ENCODE data around the gene IFT80. TPM values are rescaled to one million over a fixed set of nuclear protein-coding genes. Genes with fewer than 3 reads are reported as not detected.

IFT80 gene
- total and polyA plus RNA-seq, 3 experiments from 2014 or later, result 3.0 to 12.9 (median 9.4) TPM

DNA sequence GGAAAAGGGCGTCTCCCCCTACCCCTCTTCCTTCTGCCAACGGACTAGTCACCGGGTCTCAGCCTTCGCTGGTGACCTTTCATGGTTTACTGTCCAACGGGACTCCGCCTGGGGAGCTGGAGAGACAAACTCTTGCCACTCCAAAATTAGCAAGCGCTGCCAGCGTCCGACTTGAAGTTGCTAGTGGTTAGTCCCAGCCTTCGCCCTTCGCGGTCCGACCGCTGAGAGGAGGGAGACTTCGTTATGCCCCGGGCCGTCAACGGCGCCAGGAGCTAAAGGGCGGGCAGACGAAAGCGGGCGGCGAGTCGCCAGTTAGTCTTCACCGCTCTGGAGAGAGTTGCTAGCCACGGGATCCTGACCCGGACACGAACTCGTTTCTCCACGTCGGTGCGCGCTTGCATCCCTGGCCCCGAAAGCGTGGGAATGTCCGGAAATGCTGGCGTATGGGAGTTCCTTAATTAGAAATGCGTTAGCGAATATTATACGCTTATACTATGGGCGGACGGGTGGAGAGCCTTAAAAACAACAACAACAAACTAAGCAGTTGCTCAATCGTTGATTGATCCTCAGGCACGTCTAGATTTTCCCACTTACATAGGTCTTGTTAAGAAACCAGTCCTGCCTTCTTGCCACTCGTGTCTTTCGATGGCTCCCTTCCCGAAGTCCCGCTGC lies 1.1 kb upstream of the IFT80 start:
- CTCF ChIA-PET, result interaction anchor here (1.6 kb wide), 1 partner anchor 13 kb away, joined by 6 read pairs; no protein-coding TSS in a partner anchor
- H3K4me3 ChIP-seq (ENCODE audit: low read length), result peak overlapping the region; percentile 94
- H3K9me3 Mint-ChIP-seq, result peaks cover 0 to 3% (median 0%) of the 10 kb centered on the region in 5 donors

GRCh38 chr3:160398820-160399124 lies 253 bp downstream of the IFT80 start:
- H3K4me1 ChIP-seq (ENCODE audit: insufficient read depth, low read length), result peaks cover 18% of the 10 kb centered on the region
- Mint-ChIP-seq H3K9me3 (peaks cover 0 to 3% (median 0%) of the 10 kb centered on the region in 5 donors), H3K27ac (peak overlapping the region; percentile 96 to 100 (median 99)), H3K4me3 (peak overlapping the region; percentile 92 to 99 (median 99)), H3K27me3 (peaks cover 8 to 27% of the 10 kb centered on the region in 2 donors), H3K36me3 (peaks cover 2 to 32% (median 7%) of the 10 kb centered on the region in 3 donors), H3K4me1 (peaks cover 42 to 56% (median 50%) of the 10 kb centered on the region in 3 donors)
- no peaks in the 10 kb centered on the region for H3K27me3 ChIP-seq (ENCODE audit: insufficient read depth, low read length, poor library complexity, severe bottlenecking)
- H3K27ac ChIP-seq (ENCODE audit: low read depth, low read length), result peak overlapping the region; percentile 91
- H3K4me3 ChIP-seq (ENCODE audit: low read length), result peak overlapping the region; percentile 94
- ChIA-PET CTCF (interaction anchor here (1.6 kb wide), 1 partner anchor 14 kb away, joined by 6 read pairs; no protein-coding TSS in a partner anchor), POLR2A (no interaction called here)
- H3K36me3 ChIP-seq (ENCODE audit: insufficient read depth, low read length), result no peaks in the 10 kb centered on the region
- no peak for DNase-seq
- no peaks in the 10 kb centered on the region for H3K9me3 ChIP-seq (ENCODE audit: low read length)

More for the DNA sequence above, 1.1 kb upstream of the IFT80 start:
- Histone ChIP-seq H3K27me3 (ENCODE audit: insufficient read depth, low read length, poor library complexity, severe bottlenecking) (no peaks in the 10 kb centered on the region), H3K27ac (ENCODE audit: low read depth, low read length) (peak overlapping the region; percentile 91), H3K4me1 (ENCODE audit: insufficient read depth, low read length) (peaks cover 18% of the 10 kb centered on the region), H3K9me3 (ENCODE audit: low read length) (no peaks in the 10 kb centered on the region), H3K36me3 (ENCODE audit: insufficient read depth, low read length) (no peaks in the 10 kb centered on the region)
- H3K27ac Mint-ChIP-seq, result peak overlapping the region; percentile 96 to 100 (median 99)
- peaks cover 51 to 66% (median 61%) of the 10 kb centered on the region in 3 donors for H3K4me1 Mint-ChIP-seq
- peaks cover 13 to 36% of the 10 kb centered on the region in 2 donors for H3K27me3 Mint-ChIP-seq
- H3K36me3 Mint-ChIP-seq, result peaks cover 4 to 39% (median 7%) of the 10 kb centered on the region in 3 donors
- peak overlapping the region; percentile 92 to 99 (median 99) for H3K4me3 Mint-ChIP-seq
- peak in 4 of 5 donors; percentile 15 to 65 (median 24) for DNase-seq
- POLR2A ChIA-PET, result interaction anchor here (0.8 to 0.9 kb wide), 2 partner anchors 49 to 355 kb away, joined by 4 read pairs; partner anchors contain the start of gene TRIM59

DNA sequence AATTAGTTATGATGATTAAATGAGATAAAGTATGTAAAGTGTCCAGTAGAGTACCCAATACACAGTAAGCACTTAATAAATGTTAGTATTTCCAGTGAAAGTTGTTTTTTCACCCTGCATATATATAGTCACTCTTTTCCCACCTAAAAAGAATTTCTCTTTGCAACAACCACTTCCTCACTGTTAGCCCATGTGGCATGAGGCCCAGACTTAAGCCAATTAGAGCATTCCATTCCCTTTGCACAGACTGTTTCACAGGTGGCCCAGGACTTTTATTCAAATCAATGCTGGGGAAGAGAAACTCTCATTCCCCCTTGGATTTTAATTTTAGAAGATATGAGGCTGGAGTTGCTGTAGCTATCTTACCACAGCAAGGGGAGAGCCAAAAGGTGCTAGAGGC lies 3.7 kb downstream of the IFT80 start:
- ChIA-PET CTCF (interaction anchor here (1.6 kb wide), 1 partner anchor 54 kb away, joined by 4 read pairs; the partner anchor contains the start of gene TRIM59), POLR2A (no interaction called here)
- H3K4me3 Mint-ChIP-seq, result peak overlapping the region in 1 of 7 donors; percentile 32

GRCh38 chr3:160394009-160394392 lies 5.0 kb downstream of the IFT80 start:
- Mint-ChIP-seq H3K27me3 (no peaks in the 10 kb centered on the region), H3K9me3 (no peaks in the 10 kb centered on the region), H3K4me1 (peaks cover 18 to 31% (median 28%) of the 10 kb centered on the region in 3 donors), H3K4me3 (no peak overlapping the region), H3K36me3 (peaks cover 0 to 10% (median 0%) of the 10 kb centered on the region in 3 donors), H3K27ac (no peak overlapping the region)
- Histone ChIP-seq H3K36me3 (ENCODE audit: insufficient read depth, low read length) (no peaks in the 10 kb centered on the region), H3K27ac (ENCODE audit: low read depth, low read length) (peak overlapping the region; percentile 38), H3K4me1 (ENCODE audit: insufficient read depth, low read length) (peaks cover 7% of the 10 kb centered on the region), H3K9me3 (ENCODE audit: low read length) (no peaks in the 10 kb centered on the region), H3K4me3 (ENCODE audit: low read length) (no peak overlapping the region), H3K27me3 (ENCODE audit: insufficient read depth, low read length, poor library complexity, severe bottlenecking) (no peaks in the 10 kb centered on the region)
- DNase-seq, result no peak
- ChIA-PET CTCF (no interaction called here), POLR2A (no interaction called here)

More for the DNA sequence above, 3.7 kb downstream of the IFT80 start:
- Histone ChIP-seq H3K4me3 (ENCODE audit: low read length) (no peak overlapping the region), H3K4me1 (ENCODE audit: insufficient read depth, low read length) (peaks cover 7% of the 10 kb centered on the region), H3K27me3 (ENCODE audit: insufficient read depth, low read length, poor library complexity, severe bottlenecking) (no peaks in the 10 kb centered on the region), H3K9me3 (ENCODE audit: low read length) (no peaks in the 10 kb centered on the region), H3K27ac (ENCODE audit: low read depth, low read length) (no peak overlapping the region), H3K36me3 (ENCODE audit: insufficient read depth, low read length) (no peaks in the 10 kb centered on the region)
- H3K4me1 Mint-ChIP-seq, result peaks cover 20 to 35% (median 34%) of the 10 kb centered on the region in 3 donors
- peak overlapping the region in 1 of 8 donors; percentile 56 for H3K27ac Mint-ChIP-seq
- H3K27me3 Mint-ChIP-seq, result peaks cover 0 to 3% of the 10 kb centered on the region in 2 donors
- H3K36me3 Mint-ChIP-seq, result peaks cover 0 to 22% (median 0%) of the 10 kb centered on the region in 3 donors
- no peak for DNase-seq
- peaks cover 0 to 3% (median 0%) of the 10 kb centered on the region in 5 donors for H3K9me3 Mint-ChIP-seq

DNA sequence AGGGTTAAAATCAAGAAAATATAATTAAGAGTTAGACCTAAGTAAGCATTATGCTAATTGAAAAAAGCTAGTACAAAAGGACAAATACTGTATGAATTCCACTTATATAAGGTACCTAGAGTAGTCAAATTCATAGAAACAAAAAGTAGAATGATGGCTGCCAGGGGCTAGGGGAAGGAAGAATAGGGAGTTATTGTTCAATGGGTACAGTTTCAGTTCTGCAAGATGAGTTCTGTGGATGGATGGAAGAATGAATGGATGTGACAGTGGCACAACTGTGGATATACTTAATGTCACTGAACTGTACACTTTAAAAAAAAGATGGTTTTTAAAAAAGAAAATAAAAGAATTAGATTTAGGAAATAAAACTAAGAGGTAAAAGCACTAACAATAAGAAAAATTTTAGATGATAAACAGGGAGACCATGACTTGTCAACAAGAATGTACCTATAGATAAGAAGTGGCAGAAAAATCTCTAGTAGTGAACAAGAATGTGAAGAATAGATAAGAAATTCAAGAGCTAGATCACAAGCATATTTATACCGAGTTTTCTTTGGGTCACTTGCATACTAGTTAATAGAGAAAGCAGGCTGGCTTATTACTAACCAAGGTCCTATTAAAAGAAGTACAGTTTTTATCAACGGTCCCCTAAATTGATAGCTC lies 5.5 kb downstream of the IFT80 start:
- Mint-ChIP-seq H3K4me3 (peak overlapping the region in 1 of 7 donors; percentile 24), H3K36me3 (peaks cover 0 to 6% (median 0%) of the 10 kb centered on the region in 3 donors), H3K27ac (no peak overlapping the region), H3K27me3 (no peaks in the 10 kb centered on the region), H3K9me3 (no peaks in the 10 kb centered on the region), H3K4me1 (peaks cover 14 to 27% (median 23%) of the 10 kb centered on the region in 3 donors)
- CTCF ChIA-PET, result interaction anchor here (0.6 kb wide), 1 partner anchor 355 kb away, joined by 3 read pairs; no protein-coding TSS in a partner anchor
- H3K4me1 ChIP-seq (ENCODE audit: insufficient read depth, low read length), result peaks cover 6% of the 10 kb centered on the region
- POLR2A ChIA-PET, result no interaction called here
- DNase-seq, result no peak
- H3K4me3 ChIP-seq (ENCODE audit: low read length), result no peak overlapping the region
- H3K27me3 ChIP-seq (ENCODE audit: insufficient read depth, low read length, poor library complexity, severe bottlenecking), result no peaks in the 10 kb centered on the region
- peak overlapping the region; percentile 38 for H3K27ac ChIP-seq (ENCODE audit: low read depth, low read length)
- no peaks in the 10 kb centered on the region for H3K9me3 ChIP-seq (ENCODE audit: low read length)
- no peaks in the 10 kb centered on the region for H3K36me3 ChIP-seq (ENCODE audit: insufficient read depth, low read length)

DNA sequence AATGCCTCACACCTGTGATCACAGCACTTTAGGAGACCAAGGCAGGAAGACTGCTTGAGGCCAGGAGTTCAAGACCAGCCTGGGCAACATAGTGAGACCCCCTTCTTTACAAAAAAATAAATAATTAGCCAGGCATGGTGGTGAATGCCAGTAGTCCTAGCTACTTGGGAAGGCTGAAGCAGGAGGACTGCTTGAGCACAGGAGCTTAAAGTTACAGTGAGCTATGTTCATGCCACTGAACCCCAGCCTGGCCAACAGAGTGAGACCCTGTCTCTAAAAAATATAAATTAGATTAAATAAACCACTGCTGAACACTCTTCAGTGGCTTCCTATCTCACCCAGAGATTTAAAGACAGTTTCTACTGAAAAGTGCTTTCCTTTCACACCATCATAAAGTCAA lies 6.2 kb downstream of the IFT80 start:
- Mint-ChIP-seq H3K4me3 (no peak overlapping the region), H3K4me1 (peaks cover 10 to 21% (median 16%) of the 10 kb centered on the region in 3 donors), H3K36me3 (peaks cover 0 to 4% (median 3%) of the 10 kb centered on the region in 3 donors), H3K27ac (no peak overlapping the region), H3K27me3 (no peaks in the 10 kb centered on the region), H3K9me3 (no peaks in the 10 kb centered on the region)
- Histone ChIP-seq H3K4me1 (ENCODE audit: insufficient read depth, low read length) (no peaks in the 10 kb centered on the region), H3K36me3 (ENCODE audit: insufficient read depth, low read length) (no peaks in the 10 kb centered on the region), H3K9me3 (ENCODE audit: low read length) (no peaks in the 10 kb centered on the region), H3K27ac (ENCODE audit: low read depth, low read length) (no peak overlapping the region), H3K27me3 (ENCODE audit: insufficient read depth, low read length, poor library complexity, severe bottlenecking) (no peaks in the 10 kb centered on the region), H3K4me3 (ENCODE audit: low read length) (no peak overlapping the region)
- POLR2A ChIA-PET, result no interaction called here
- CTCF ChIA-PET, result interaction anchor here (0.6 kb wide), 1 partner anchor 355 kb away, joined by 3 read pairs; no protein-coding TSS in a partner anchor
- no peak for DNase-seq

DNA sequence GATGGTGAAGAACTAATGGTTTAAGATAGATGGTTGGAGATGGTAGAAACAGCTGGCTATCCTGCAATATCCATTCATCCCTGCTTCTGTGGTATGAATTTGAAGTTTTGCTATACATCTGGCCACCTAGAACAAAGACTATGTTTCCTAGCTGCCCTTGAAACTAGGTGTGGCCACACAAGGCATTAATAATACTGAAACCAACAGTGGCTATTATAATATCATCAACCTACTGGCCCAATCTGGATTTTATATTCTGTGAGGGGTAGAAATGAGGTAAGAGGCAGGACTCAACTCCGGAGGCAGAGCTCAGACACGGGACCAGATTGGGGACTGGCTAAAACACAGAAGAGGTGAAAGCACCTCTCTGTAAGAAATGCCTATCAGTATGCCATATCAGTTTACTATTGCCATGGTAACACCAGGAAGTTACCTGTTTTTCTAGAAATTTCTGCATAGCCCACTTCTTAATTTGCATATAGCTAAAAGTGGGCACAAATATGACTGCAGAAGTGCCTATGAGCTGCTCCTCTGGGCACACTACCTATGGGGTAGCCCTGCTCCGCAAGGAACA lies 8.4 kb downstream of the IFT80 start:
- Mint-ChIP-seq H3K36me3 (peaks cover 0 to 8% (median 4%) of the 10 kb centered on the region in 3 donors), H3K27me3 (no peaks in the 10 kb centered on the region), H3K9me3 (no peaks in the 10 kb centered on the region), H3K4me1 (peaks cover 8 to 27% (median 9%) of the 10 kb centered on the region in 3 donors), H3K27ac (no peak overlapping the region), H3K4me3 (no peak overlapping the region)
- DNase-seq, result no peak
- CTCF ChIA-PET, result no interaction called here
- Histone ChIP-seq H3K27ac (ENCODE audit: low read depth, low read length) (no peak overlapping the region), H3K27me3 (ENCODE audit: insufficient read depth, low read length, poor library complexity, severe bottlenecking) (no peaks in the 10 kb centered on the region), H3K4me3 (ENCODE audit: low read length) (no peak overlapping the region), H3K9me3 (ENCODE audit: low read length) (no peaks in the 10 kb centered on the region), H3K36me3 (ENCODE audit: insufficient read depth, low read length) (no peaks in the 10 kb centered on the region), H3K4me1 (ENCODE audit: insufficient read depth, low read length) (no peaks in the 10 kb centered on the region)
- POLR2A ChIA-PET, result no interaction called here
